OCI-LY7 (cell line): ENCODE data around the gene HOXA3. TPM values are rescaled to one million over a fixed set of nuclear protein-coding genes. Genes with fewer than 3 reads are reported as not detected.

Experiments used
- BruUV-seq: library from RNA; stranded (reverse); fragments of 400-500 nt; replicated peaks from 2 replicates; lab custom pipeline; 2021; lab: Mats Ljungman, UMichigan
- CTCF ChIA-PET: fragments of 300-600 bp; sonication (Branson Sonifier 250); formaldehyde crosslinking; loops from one replicate; lab custom pipeline; 2022; ENCODE audit warnings: antibody characterized with exemption; ENCODE audit not compliant: unreplicated experiment; lab: Charles Lee
- POLR2A ChIA-PET: fragments of 300-600 bp; sonication (Branson Sonifier 250); formaldehyde crosslinking; loops from one replicate; lab custom pipeline; 2022; ENCODE audit warnings: antibody characterized with exemption; lab: Charles Lee
- DNase-seq: peaks from one replicate; pipeline ENCODE4 v3.0.0-alpha.2; 2015; ENCODE audit warnings: low spot score
- H2AFZ ChIP-seq: fragments of 200-600 bp; sonication (generic), shearing (Covaris generic); 2 replicates; pipeline ENCODE4 v1.6.1; 2014; ENCODE audit warnings: mild to moderate bottlenecking, antibody characterized with exemption, low read length, moderate library complexity
- H3K27ac ChIP-seq: fragments of 200-600 bp; sonication (generic); 2 replicates; pipeline ENCODE4 v1.5.1; 2014; ENCODE audit warnings: mixed run types, low read depth, mild to moderate bottlenecking, moderate library complexity, low read length, inconsistent platforms; ENCODE audit not compliant: poor library complexity, severe bottlenecking
- H3K36me3 ChIP-seq: fragments of 200-600 bp; sonication (generic); 2 replicates; pipeline ENCODE4 v1.6.1; 2014; ENCODE audit warnings: mild to moderate bottlenecking, antibody characterized with exemption, low read length, moderate library complexity, mixed read lengths; ENCODE audit not compliant: insufficient read depth
- H3K4me1 ChIP-seq: fragments of 200-600 bp; sonication (generic); 2 replicates; pipeline ENCODE4 v1.5.1; 2014; ENCODE audit warnings: mild to moderate bottlenecking, low read length; ENCODE audit not compliant: insufficient read depth, poor library complexity, severe bottlenecking
- H3K4me2 ChIP-seq: fragments of 200-600 bp; sonication (generic); 2 replicates; pipeline ENCODE4 v1.6.1; 2014; ENCODE audit warnings: mild to moderate bottlenecking, low read length
- H3K4me3 ChIP-seq: fragments of 200-600 bp; sonication (generic); 2 replicates; pipeline ENCODE4 v1.5.1; 2014; ENCODE audit warnings: mild to moderate bottlenecking, low read depth, low read length; ENCODE audit not compliant: poor library complexity, severe bottlenecking
- H3K79me2 ChIP-seq: fragments of 200-600 bp; sonication (generic); 2 replicates; pipeline ENCODE4 v1.6.1; 2016; ENCODE audit warnings: low read depth, mild to moderate bottlenecking, low read length, moderate library complexity, mixed read lengths; ENCODE audit not compliant: insufficient read depth
- H3K9me2 ChIP-seq: fragments of 200-600 bp; sonication (generic); 2 replicates; pipeline ENCODE4 v1.6.1; 2016; ENCODE audit warnings: mild to moderate bottlenecking, low read length, mixed read lengths; ENCODE audit not compliant: insufficient read depth
- H3K9me3 ChIP-seq: fragments of 200-600 bp; sonication (generic); 2 replicates; pipeline ENCODE4 v1.6.1; 2014; ENCODE audit warnings: mild to moderate bottlenecking, mixed run types, low read length, mixed read lengths
- H4K20me1 ChIP-seq: fragments of 200-600 bp; sonication (generic); 2 replicates; pipeline ENCODE4 v1.6.1; 2014; ENCODE audit warnings: mild to moderate bottlenecking, antibody characterized with exemption, low read length, moderate library complexity, mixed read lengths; ENCODE audit not compliant: insufficient read depth
- CTCF ChIP-seq: fragments of 200-600 bp; sonication (generic); conservative IDR thresholded peaks from 2 replicates; pipeline ENCODE4 v1.5.1; 2014; ENCODE audit warnings: mild to moderate bottlenecking, antibody characterized with exemption, low read length, moderate library complexity, mixed read lengths
- EZH2phosphoT487 ChIP-seq: fragments of 200-600 bp; sonication (generic); IDR thresholded peaks from 2 replicates; pipeline ENCODE4 v1.6.1; 2018; ENCODE audit warnings: low read depth, borderline replicate concordance, mild to moderate bottlenecking, mixed run types, antibody characterized with exemption, low read length, moderate library complexity, mixed read lengths
- intact Hi-C: fragments of 100-400 bp; cut with micrococcal nuclease; formaldehyde crosslinking; loops from one replicate; pipeline ENCODE4 v1.10.0; 2022; ENCODE audit not compliant: unreplicated experiment
- total RNA-seq, 2 experiments: library from RNA; depleted of rRNA in 1 of 2; stranded (reverse); fragments of >200 nt in 1 of 2; shearing (Covaris generic) in 1 of 2; gene quantifications; 2 replicates each; pipeline ENCODE4 v1.2.3, GENCODE V29; 2014 to 2022

Gene HOXA3
- total RNA-seq, 2 experiments from 2014 or later, result 0.41 to 2.7 TPM

- no TSS peak for BruUV-seq
- no peak for TF ChIP-seq CTCF
- TF ChIP-seq EZH2phosphoT487, result no peak
- ChIA-PET CTCF (no interaction called here), POLR2A (interaction anchor here (0.6 to 1.1 kb wide), 2 partner anchors 465 to 762 kb away, joined by 3 to 4 read pairs; no protein-coding TSS in a partner anchor)
- H3K79me2 ChIP-seq, result no peaks in the 10 kb centered on the region
- H3K9me2 ChIP-seq, result no peaks in the 10 kb centered on the region
- no peak overlapping the region for H3K4me3 ChIP-seq
- no peaks in the 10 kb centered on the region for H4K20me1 ChIP-seq
- H3K4me1 ChIP-seq, result peaks cover 26% of the 10 kb centered on the region
- no peak overlapping the region for H3K4me2 ChIP-seq
- H3K9me3 ChIP-seq, result no peaks in the 10 kb centered on the region
- no peak for DNase-seq
- H2AFZ ChIP-seq, result no peak overlapping the region
- intact Hi-C loops, result loop anchor here (10.0 kb wide), 1 partner anchor 1264 kb away; no protein-coding TSS in a partner anchor
- H3K36me3 ChIP-seq, result no peaks in the 10 kb centered on the region
- H3K27ac ChIP-seq, result no peak overlapping the region
Observed at GRCh38 chr7:27158436-27159265, 6.3 kb upstream of the HOXA3 start.

- no peak overlapping the region for H3K4me3 ChIP-seq
- DNase-seq, result no peak
- H3K9me2 ChIP-seq, result no peaks in the 10 kb centered on the region
- no peak overlapping the region for H3K4me2 ChIP-seq
- no TSS peak for BruUV-seq
- TF ChIP-seq EZH2phosphoT487 (no peak), CTCF (no peak)
- H2AFZ ChIP-seq, result no peak overlapping the region
- H3K36me3 ChIP-seq, result no peaks in the 10 kb centered on the region
- ChIA-PET POLR2A (no interaction called here), CTCF (no interaction called here)
- H4K20me1 ChIP-seq, result no peaks in the 10 kb centered on the region
- no peak overlapping the region for H3K27ac ChIP-seq
- H3K79me2 ChIP-seq, result no peaks in the 10 kb centered on the region
- H3K9me3 ChIP-seq, result no peaks in the 10 kb centered on the region
- intact Hi-C loops, result loop anchor here (10.0 kb wide), 1 partner anchor 1263 kb away; no protein-coding TSS in a partner anchor
- peaks cover 26% of the 10 kb centered on the region for H3K4me1 ChIP-seq
Observed at GRCh38 chr7:27157702-27158431, 5.5 kb upstream of the HOXA3 start.
